Erythroblast (primary cell): Measurements from ENCODE around the gene ID2.

Experiments
- GATA1 ChIP-seq: IDR thresholded peaks from 2 replicates; pipeline ENCODE4 v1.6.1; 2011; ENCODE audit warnings: low read depth, mild to moderate bottlenecking, control low read depth, low read length, moderate library complexity
- POLR2A ChIP-seq: IDR thresholded peaks from 2 replicates; pipeline ENCODE4 v1.6.1; 2011; ENCODE audit warnings: mild to moderate bottlenecking, low read length

- TF ChIP-seq POLR2A (no peak), GATA1 (no peak)
These were observed 33.1 kb downstream of the ID2 start for GRCh38 chr2:8714971-8715370.
